HepG2 (cell line): Measurements from ENCODE around the gene BBS1. TPM values are rescaled to one million over a fixed set of nuclear protein-coding genes. Genes with fewer than 3 reads are reported as not detected.
A peak's percentile ranks its signal among the peaks of the same experiment; 100 is the strongest.

Source experiments
- ARNT ChIP-seq: fragments of 450-650 bp; IDR thresholded peaks from 2 replicates; pipeline ENCODE4 v1.6.1; 2017
- GABPA ChIP-seq, 2 experiments: IDR thresholded peaks; 2 replicates each; pipeline ENCODE4 v1.6.1; 2011 to 2016; ENCODE audit warnings: low read depth in 2 of 2, low read length in 1 of 2, missing biosample characterization in 1 of 2, missing genetic modification characterization in 1 of 2
- GTF3A ChIP-seq: sonication (generic); formaldehyde crosslinking; conservative IDR thresholded peaks from 2 replicates; pipeline ENCODE4 v1.4.0; 2020; ENCODE audit warnings: mild to moderate bottlenecking, missing genetic modification reagents
- MED13 ChIP-seq: sonication (generic); formaldehyde crosslinking; IDR thresholded peaks from 2 replicates; pipeline ENCODE4 v1.5.0; 2020; ENCODE audit warnings: missing genetic modification reagents
- RAD21 ChIP-seq: fragments of 450-650 bp; formaldehyde crosslinking; IDR thresholded peaks from 2 replicates; pipeline ENCODE4 v1.5.0; 2020; ENCODE audit warnings: mild to moderate bottlenecking
- REST ChIP-seq, 2 experiments: IDR thresholded peaks; 2 replicates each; pipeline ENCODE4 v1.6.1; 2011 to 2012; ENCODE audit warnings: low read length in 2 of 2, borderline replicate concordance in 1 of 2, low read depth in 1 of 2, mild to moderate bottlenecking in 1 of 2, moderate library complexity in 1 of 2
- TBP ChIP-seq: sonication (generic); formaldehyde crosslinking; IDR thresholded peaks from 2 replicates; pipeline ENCODE4 v1.5.0; 2020; ENCODE audit warnings: missing genetic modification reagents
- USF2 ChIP-seq, 2 experiments: sonication (generic) in 1 of 2; formaldehyde crosslinking in 1 of 2; IDR thresholded peaks; 2 replicates each; pipeline versions ENCODE4 v1.5.1 to v1.6.1; 2011 to 2020; ENCODE audit warnings: borderline replicate concordance in 1 of 2, low read depth in 1 of 2, low read length in 1 of 2, mild to moderate bottlenecking in 1 of 2, missing genetic modification reagents in 1 of 2, moderate library complexity in 1 of 2
- ZBTB39 ChIP-seq: sonication (generic); formaldehyde crosslinking; IDR thresholded peaks from 2 replicates; pipeline ENCODE4 v1.5.0; 2020; ENCODE audit warnings: missing genetic modification reagents
- ZFP90 ChIP-seq: sonication (generic); formaldehyde crosslinking; IDR thresholded peaks from 2 replicates; pipeline ENCODE4 v1.8.0; 2022; ENCODE audit warnings: missing genetic modification reagents, mild to moderate bottlenecking, inconsistent platforms, borderline replicate concordance
- ZKSCAN5 ChIP-seq: sonication (generic); formaldehyde crosslinking; IDR thresholded peaks from 2 replicates; pipeline ENCODE4 v1.5.1; 2020; ENCODE audit warnings: mild to moderate bottlenecking, missing genetic modification reagents
- ZNF468 ChIP-seq: sonication (generic); formaldehyde crosslinking; IDR thresholded peaks from 2 replicates; pipeline ENCODE4 v1.8.0; 2022; ENCODE audit warnings: mild to moderate bottlenecking, moderate library complexity, missing genetic modification reagents
- ZNF646 ChIP-seq: sonication (generic); formaldehyde crosslinking; IDR thresholded peaks from 2 replicates; pipeline ENCODE4 v1.9.0; 2021; ENCODE audit warnings: mild to moderate bottlenecking, missing genetic modification reagents
- ZSCAN20 ChIP-seq: sonication (generic); formaldehyde crosslinking; IDR thresholded peaks from 2 replicates; pipeline ENCODE4 v1.4.0; 2020; ENCODE audit warnings: missing genetic modification reagents, mild to moderate bottlenecking, borderline replicate concordance
- polyA plus RNA-seq, 8 experiments: library from polyadenylated mRNA; depleted of rRNA in 3 of 8; stranded (reverse) in 7 of 8; unstranded in 1 of 8; fragments of >200 nt; fragmentation: Illumina TruSeq in 4 of 8; extraction: Trizol in 4 of 8; gene quantifications; 2 replicates each; pipeline versions ENCODE4 v1.2.1 to v1.2.3, GENCODE V29; 2011 to 2016; ENCODE audit warnings: low read depth in 4 of 8, missing spikeins in 1 of 8, mixed read lengths in 1 of 8; ENCODE audit not compliant: insufficient read depth in 1 of 8
- total RNA-seq, 5 experiments: library from RNA; depleted of rRNA; stranded (reverse); fragments of >200 nt; fragmentation: Illumina TruSeq; extraction: Trizol; gene quantifications; 2 replicates each; pipeline ENCODE4 v1.2.3, GENCODE V29; 2016; ENCODE audit warnings: low read depth in 1 of 5

BBS1 gene
- total and polyA plus RNA-seq, 2 of the 13 experiments (the other 11 are each of a cell fraction or from before 2014, with no cell fraction given), result 11.7 to 14.1 TPM

GRCh38 chr11:66579017-66579606, 68.7 kb downstream of the BBS1 start (continued):
- no peak for TF ChIP-seq ZNF646 (CRISPR knock-in tag)
- TF ChIP-seq ZFP90 (CRISPR knock-in tag), result 0 out of 2 replicates have a peak, but pooled peaks have one; percentile 27
- TF ChIP-seq ZKSCAN5 (CRISPR knock-in tag), result peak; percentile 75
- peak; percentile 26; the same call in 1 of the 2 replicates for TF ChIP-seq ZBTB39 (CRISPR knock-in tag)
- no peak for TF ChIP-seq ARNT
- TF ChIP-seq ZNF468, result no peak
- no peak for TF ChIP-seq GABPA (IDR thresholded peaks at IDR 0.05; ENCODE audit: low read depth, low read length)
- no peak for TF ChIP-seq GABPA (CRISPR knock-in tag; IDR thresholded peaks at IDR 0.05; ENCODE audit: low read depth)
- TF ChIP-seq RAD21, result peak; percentile 93
- TF ChIP-seq GTF3A (CRISPR knock-in tag), result no peak
- TF ChIP-seq TBP (CRISPR knock-in tag), result no peak
- TF ChIP-seq REST (IDR thresholded peaks at IDR 0.05; ENCODE audit: borderline replicate concordance in 1 of 2, low read depth in 1 of 2, low read length in 2 of 2), result no peak
- TF ChIP-seq MED13, result no peak
- no peak for TF ChIP-seq USF2 (IDR thresholded peaks at IDR 0.05; ENCODE audit: low read depth, low read length)
- TF ChIP-seq USF2 (CRISPR knock-in tag; IDR thresholded peaks at IDR 0.05; ENCODE audit: borderline replicate concordance), result no peak
- TF ChIP-seq ZSCAN20 (CRISPR knock-in tag), result no peak
